Activated naive CD4-positive, alpha-beta T cell treated with anti-CD3 and anti-CD28 coated beads, Interleukin-2, amount 50 U/mL, for 16 hours (primary cell): ENCODE measurements around the gene KCNJ6.

Experiments
- DNase-seq: peaks from one replicate; pipeline ENCODE4 v3.0.0-alpha.2; 2020

The KCNJ6 gene

DNA sequence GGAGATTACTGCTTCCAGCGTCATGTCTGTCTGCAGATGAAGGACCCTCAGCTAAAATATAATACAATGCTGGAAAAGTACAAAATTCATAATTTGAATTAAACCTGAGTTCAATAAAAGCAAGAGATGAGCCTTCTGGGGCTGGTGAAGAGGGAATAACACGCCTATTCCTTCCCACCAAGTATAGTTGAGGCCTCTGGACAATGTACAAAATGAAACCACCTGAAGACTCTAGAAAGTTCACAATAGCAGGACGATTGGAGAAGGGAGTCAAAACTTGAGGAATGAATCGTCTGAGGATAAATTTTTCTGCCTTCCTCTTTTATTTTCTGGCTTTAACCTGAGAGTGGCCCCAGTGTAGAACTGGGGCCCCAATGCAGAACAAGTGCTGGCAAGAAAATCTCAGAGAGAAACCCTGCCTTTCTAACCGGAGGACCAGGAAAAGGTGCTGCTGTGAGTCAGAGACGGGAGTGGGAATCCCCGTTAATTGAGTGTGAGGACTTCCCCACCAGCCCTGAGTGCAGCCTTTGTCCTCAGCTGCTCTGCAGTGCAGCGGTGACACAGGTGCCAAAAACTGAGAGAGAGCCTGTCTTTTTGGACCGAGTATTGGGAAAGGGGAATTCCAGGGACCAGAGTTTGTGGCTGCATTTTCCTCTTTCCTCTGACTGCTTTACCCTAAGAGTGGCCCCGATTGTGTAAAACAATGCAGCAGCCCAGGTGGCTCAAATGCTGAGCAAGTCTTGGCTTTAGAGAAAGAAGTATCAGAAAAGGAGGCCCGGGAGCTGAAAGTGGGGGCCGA is 284.7 kb downstream of the KCNJ6 start:
- DNase-seq: no peak

GRCh38 chr21:37630872-37631271 is 285.4 kb downstream of the KCNJ6 start:
- no peak for DNase-seq

- no peak for DNase-seq
These were observed 287.9 kb downstream of the KCNJ6 start for GRCh38 chr21:37628362-37628761.

DNA sequence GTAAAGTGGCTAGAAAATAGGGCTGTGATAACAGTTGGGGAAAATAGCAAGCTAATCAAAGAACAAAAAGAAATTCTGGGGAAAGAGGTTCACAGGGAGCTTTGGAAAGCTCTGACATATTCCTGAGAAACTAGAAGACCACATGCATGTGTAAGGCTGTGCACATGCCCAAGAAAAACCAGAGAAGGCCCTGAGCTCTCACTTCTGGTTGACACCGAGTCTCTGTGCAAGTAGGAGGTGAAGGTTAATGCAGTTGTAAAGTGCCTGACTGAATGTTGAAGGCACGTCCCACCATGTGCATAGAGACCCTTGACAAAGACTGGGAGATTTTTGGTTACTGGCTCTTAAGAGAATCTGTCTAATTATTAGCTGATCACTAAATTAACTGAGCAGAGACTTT is 288.7 kb downstream of the KCNJ6 start:
- DNase-seq: no peak

- DNase-seq: no peak
These were observed 289.2 kb downstream of the KCNJ6 start for GRCh38 chr21:37627074-37627473.

DNA sequence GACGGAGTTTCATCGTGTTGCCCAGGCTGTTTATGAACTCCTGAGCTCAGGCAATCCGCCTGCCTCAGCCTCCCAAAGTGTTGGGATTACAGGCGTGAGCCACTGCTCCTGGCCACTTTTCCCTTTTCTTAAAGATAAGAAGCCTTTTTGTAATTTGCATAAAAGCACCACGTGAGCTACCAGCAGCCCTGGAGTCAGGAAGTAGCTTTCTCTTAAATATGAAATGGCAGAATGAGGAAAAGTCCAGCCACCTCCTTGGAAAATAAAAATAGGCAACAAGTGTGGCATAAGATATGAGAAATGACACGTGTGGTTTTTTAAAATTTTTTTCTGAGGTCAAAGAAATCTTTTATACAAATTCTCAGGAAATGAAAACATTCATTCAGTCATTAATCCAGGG is 289.9 kb downstream of the KCNJ6 start:
- no peak for DNase-seq

DNA sequence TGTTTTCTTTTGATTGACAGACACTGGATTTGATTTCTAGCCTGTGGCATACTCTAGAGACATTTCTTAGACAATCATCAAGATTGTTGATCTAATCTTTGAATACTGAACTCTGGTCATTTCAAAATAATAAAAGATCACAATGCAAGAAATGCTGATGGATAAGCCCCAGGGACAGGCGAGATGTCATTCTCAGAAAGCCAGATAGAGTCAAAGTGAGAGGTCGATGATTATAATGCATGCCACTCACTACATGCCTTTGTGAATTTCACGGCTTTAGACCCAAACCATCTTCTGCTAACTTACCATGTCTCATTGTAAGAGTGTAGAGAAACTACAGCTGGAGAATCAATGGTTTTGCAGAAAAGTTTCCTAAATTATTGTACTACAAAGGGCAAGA is 292.6 kb downstream of the KCNJ6 start:
- no peak for DNase-seq

- no peak for DNase-seq
These were observed 293.1 kb downstream of the KCNJ6 start for GRCh38 chr21:37623183-37623582.

- no peak for DNase-seq
These were observed 293.5 kb downstream of the KCNJ6 start for GRCh38 chr21:37622755-37623154.

DNA sequence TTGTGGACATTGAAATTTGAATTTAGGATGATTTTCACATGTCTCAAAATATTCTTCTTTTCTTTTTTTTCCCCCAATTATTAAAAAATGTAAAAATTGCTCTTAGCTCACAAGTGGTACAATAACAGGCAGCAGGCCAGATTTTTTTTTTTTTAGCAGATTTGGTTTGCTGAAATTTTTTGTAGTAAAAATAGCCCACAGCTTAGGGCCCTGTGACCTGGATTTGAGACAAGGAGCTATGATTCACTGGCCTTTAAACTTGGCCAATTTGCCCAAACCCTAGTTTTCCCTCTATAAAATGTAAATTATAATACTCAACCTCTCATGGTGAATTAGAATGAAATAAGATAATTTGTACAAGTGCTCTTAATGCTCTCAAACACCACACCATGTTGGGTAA is 295.9 kb downstream of the KCNJ6 start:
- DNase-seq: no peak

DNA sequence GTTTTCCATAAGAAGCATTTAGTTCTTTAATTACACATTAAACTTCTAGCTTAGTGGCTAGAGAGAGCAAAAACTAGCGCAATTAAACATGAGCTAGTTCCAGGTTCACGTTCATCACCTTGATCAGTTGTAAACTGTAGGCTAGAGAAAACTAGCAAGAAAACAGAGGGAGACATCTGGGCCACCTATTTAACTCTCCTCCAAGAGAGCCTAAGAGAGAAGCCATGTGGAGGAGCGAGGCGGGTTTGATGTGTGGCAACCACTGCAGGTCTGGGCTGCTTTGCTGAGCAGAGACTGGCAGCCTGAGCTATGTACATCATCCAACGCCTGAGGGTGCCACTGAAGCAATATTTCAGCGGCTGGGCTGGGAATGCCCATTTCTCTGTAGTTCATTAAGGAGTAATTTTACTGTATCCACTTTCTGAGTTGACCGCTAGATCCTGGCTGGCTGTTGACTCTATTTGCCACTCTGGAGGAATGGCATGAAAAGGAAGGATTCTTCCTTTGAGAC is 296.7 kb downstream of the KCNJ6 start:
- no peak for DNase-seq

GRCh38 chr21:37618081-37618480 is 298.2 kb downstream of the KCNJ6 start:
- no peak for DNase-seq

GRCh38 chr21:37615962-37616361 is 300.3 kb downstream of the KCNJ6 start:
- no peak for DNase-seq

- DNase-seq: no peak
These were observed 301.8 kb downstream of the KCNJ6 start for GRCh38 chr21:37614351-37614875.

DNA sequence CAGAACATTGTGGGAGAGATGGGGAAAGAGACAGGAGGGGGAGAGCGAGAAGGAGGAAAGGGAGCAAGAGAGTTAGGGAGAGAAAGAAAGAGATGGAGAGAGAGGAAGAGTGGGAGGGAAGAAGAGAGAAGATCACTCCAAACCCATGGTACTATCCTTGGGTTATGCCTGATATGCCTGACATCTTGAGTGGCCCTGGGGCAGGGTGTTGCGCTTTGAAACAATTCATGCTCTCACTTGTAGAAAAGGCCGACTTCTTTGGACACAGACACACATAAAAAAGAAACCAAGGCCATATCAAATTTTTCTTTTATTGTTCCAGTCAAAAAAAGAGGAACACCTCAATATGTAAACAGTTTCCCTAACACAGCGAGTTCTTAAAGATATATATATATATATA is 309.2 kb downstream of the KCNJ6 start:
- no peak for DNase-seq

- no peak for DNase-seq
These were observed 309.7 kb downstream of the KCNJ6 start for GRCh38 chr21:37606549-37606948.

- DNase-seq: no peak
These were observed 311.3 kb downstream of the KCNJ6 start for GRCh38 chr21:37605006-37605405.

GRCh38 chr21:37603129-37603528 is 313.1 kb downstream of the KCNJ6 start:
- DNase-seq: no peak

GRCh38 chr21:37601915-37602314 is 314.3 kb downstream of the KCNJ6 start:
- no peak for DNase-seq

DNA sequence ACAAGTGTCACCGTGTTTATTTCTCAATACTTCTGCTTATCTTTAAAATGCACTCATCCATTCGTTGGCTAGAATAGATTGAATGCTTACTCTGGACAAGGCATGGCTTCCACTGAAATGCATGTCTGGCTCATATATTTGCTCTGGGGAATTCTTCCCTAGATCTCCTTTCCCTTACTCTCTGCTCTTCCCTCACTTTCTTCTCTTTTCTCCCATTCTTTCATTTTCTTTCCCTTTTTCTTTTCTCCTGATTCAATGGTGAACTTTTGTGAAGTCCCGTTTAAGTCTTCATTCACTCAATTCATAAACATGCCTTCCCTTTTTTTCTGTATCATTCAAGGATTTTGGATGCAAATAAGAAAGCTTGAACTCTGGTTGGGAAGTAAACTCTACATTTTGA is 315.2 kb downstream of the KCNJ6 start:
- no peak for DNase-seq

DNA sequence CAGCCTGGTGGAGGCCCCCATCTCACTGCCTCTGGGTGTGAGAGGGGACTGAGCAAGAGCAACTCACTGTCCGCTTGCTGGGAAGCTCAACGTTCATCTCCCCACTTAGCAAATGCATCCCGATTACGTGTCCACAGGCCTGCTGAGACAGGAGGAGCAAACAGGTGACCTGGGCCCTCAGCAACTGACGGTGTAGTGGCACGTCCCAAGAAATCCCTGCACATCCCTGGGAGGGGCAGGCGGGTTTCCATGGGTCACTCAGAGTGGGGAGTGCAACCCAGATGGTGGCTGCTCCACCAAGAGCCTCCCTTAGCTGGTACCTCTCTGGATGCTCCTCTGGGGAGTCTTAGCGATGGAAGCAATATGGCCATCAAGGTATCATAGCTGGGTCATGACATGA is 320.3 kb downstream of the KCNJ6 start:
- DNase-seq: no peak

- no peak for DNase-seq
These were observed 321.7 kb downstream of the KCNJ6 start for GRCh38 chr21:37594472-37594951.

- no peak for DNase-seq
These were observed 322.4 kb downstream of the KCNJ6 start for GRCh38 chr21:37593740-37594471.

- DNase-seq: no peak
These were observed 323.2 kb downstream of the KCNJ6 start for GRCh38 chr21:37593015-37593414.
